ENCODE data around the gene CCDC83. TPM values are rescaled to one million over a fixed set of nuclear protein-coding genes. Genes with fewer than 3 reads are reported as not detected.

Gene CCDC83
- total RNA-seq, 4 donors from 2014 or later: not detected

DNA sequence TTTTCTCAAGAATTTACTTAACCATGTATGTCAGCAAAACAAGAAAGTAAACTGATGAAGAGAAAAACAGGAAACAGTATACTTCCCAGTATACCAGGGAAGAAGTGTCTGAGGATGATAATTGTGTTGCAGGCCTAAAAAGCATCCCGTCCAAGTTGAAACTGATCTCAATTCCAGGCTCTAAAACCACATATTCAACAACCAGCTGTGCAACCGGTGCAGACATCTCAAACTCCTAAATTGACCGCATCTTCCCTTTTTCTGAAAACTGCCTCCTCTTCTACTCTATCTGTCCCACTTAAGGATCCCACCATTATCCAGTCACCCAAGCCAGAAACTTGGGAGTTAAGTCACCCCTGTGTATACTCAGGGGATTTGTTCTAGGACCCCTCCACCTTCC, 47.2 kb downstream of the CCDC83 start:
- TF ChIP-seq, protein P1, sequence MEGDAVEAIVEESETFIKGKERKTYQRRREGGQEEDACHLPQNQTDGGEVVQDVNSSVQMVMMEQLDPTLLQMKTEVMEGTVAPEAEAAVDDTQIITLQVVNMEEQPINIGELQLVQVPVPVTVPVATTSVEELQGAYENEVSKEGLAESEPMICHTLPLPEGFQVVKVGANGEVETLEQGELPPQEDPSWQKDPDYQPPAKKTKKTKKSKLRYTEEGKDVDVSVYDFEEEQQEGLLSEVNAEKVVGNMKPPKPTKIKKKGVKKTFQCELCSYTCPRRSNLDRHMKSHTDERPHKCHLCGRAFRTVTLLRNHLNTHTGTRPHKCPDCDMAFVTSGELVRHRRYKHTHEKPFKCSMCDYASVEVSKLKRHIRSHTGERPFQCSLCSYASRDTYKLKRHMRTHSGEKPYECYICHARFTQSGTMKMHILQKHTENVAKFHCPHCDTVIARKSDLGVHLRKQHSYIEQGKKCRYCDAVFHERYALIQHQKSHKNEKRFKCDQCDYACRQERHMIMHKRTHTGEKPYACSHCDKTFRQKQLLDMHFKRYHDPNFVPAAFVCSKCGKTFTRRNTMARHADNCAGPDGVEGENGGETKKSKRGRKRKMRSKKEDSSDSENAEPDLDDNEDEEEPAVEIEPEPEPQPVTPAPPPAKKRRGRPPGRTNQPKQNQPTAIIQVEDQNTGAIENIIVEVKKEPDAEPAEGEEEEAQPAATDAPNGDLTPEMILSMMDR (IDR thresholded peaks at IDR 0.05 in 4 of 5, conservative IDR thresholded peaks at IDR 0.05 in 1 of 5): no peak
- no peak for TF ChIP-seq POLR2A (IDR thresholded peaks at IDR 0.05)
- in situ Hi-C loops (cut with MboI; ENCODE audit: low sequenced_read_pairs in 4 of 4): no loop called here

DNA sequence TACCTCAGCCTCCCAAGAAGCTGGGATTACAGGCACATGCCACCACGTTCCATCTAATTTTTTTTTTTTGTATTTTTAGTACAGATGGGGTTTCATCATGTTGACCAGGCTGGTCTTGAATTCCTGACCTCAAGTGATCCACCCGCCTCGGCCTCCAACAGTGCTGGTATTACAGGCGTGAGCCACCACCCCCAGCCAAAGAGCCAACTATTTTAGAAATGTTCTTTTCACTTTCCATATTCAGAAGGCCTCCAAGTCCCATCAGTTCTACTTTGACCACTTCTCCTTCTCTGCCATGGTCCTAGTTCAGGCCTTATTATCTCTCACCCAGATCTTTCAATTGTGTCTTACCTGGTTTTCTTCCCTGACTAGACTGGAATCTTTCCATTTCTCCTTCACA, 48.2 kb downstream of the CCDC83 start:
- Histone ChIP-seq H3K27me3 (no peaks in the 10 kb centered on the region), H3K9me3 (no peaks in the 10 kb centered on the region), H3K27ac (no peak overlapping the region), H3K4me3 (no peak overlapping the region), H3K36me3 (no peaks in the 10 kb centered on the region), H3K4me1 (no peaks in the 10 kb centered on the region)
- intact Hi-C loops (cut with DNase I; ENCODE audit: low total_unique reads): no loop called here
- no peak for TF ChIP-seq POLR2A (IDR thresholded peaks at IDR 0.05)
- TF ChIP-seq, protein P1 (IDR thresholded peaks at IDR 0.05 in 4 of 5, conservative IDR thresholded peaks at IDR 0.05 in 1 of 5): no peak
- in situ Hi-C loops (cut with MboI; ENCODE audit: low sequenced_read_pairs in 4 of 4): no loop called here
- DNase-seq: no peak
- no peak for ATAC-seq

More for the DNA sequence above, 47.2 kb downstream of the CCDC83 start:
- intact Hi-C loops (cut with DNase I; ENCODE audit: low total_unique reads): no loop called here
- no peaks in the 10 kb centered on the region for H3K27me3 ChIP-seq
- ATAC-seq (no peak), DNase-seq (no peak)
- no peak overlapping the region for H3K27ac ChIP-seq
- no peaks in the 10 kb centered on the region for H3K36me3 ChIP-seq
- no peaks in the 10 kb centered on the region for H3K9me3 ChIP-seq
- no peaks in the 10 kb centered on the region for H3K4me1 ChIP-seq
- H3K4me3 ChIP-seq: no peak overlapping the region

DNA sequence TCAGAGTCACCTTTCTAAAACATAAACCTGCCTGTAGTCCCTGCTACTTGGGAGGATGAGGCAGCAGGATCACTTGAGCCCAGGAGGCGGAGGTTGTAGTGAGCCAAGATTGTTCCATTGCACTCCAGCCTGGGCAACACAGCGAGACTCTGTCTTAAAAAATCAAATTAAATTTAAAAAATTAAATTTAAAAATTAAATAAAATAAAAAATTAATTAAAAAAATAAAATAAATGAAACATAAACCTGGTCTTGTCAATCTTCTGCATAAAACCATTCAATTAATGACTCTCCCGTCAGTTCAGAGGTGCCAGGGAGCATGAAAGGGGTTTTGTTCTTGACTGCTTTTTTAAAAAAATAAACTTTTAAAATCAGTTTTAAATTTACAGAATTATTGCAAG, 48.6 kb downstream of the CCDC83 start:
- in situ Hi-C loops (cut with MboI; ENCODE audit: low sequenced_read_pairs in 4 of 4) (no loop called here), intact Hi-C loops (cut with DNase I; ENCODE audit: low total_unique reads) (no loop called here)
- no peaks in the 10 kb centered on the region for H3K36me3 ChIP-seq
- H3K27ac ChIP-seq: no peak overlapping the region
- DNase-seq (no peak), ATAC-seq (no peak)
- H3K4me1 ChIP-seq: no peaks in the 10 kb centered on the region
- H3K27me3 ChIP-seq: no peaks in the 10 kb centered on the region
- no peak for TF ChIP-seq POLR2A (IDR thresholded peaks at IDR 0.05)
- TF ChIP-seq, protein P1 (IDR thresholded peaks at IDR 0.05 in 4 of 5, conservative IDR thresholded peaks at IDR 0.05 in 1 of 5): no peak
- no peaks in the 10 kb centered on the region for H3K9me3 ChIP-seq
- no peak overlapping the region for H3K4me3 ChIP-seq

DNA sequence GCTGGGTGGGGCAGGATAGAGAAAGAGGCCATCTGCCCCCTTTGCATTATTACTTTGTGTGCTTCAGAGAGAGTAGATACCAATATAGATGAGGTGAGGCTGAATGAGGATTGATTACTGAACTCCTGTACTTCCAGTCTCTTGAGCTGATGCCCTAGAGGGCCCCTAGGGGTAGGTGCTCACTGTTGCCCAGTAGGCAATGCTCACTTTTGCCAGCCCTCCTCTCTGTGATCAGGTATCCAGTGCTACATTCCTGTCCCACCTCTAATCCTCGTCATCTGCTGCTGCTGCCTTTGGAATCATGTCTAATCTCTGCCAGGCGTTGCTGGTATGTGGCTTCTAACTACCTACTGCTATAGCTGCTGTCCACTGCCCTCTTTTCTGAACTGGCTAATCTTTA, 57.2 kb downstream of the CCDC83 start:
- Histone ChIP-seq H3K4me1 (no peaks in the 10 kb centered on the region), H3K27ac (no peak overlapping the region), H3K4me3 (no peak overlapping the region), H3K27me3 (peaks cover 0 to 3% (median 0%) of the 10 kb centered on the region in 3 donors), H3K36me3 (no peaks in the 10 kb centered on the region), H3K9me3 (no peaks in the 10 kb centered on the region)
- in situ Hi-C loops (cut with MboI; ENCODE audit: low sequenced_read_pairs in 4 of 4): no loop called here
- intact Hi-C loops (cut with DNase I; ENCODE audit: low total_unique reads): no loop called here
- ATAC-seq (no peak), DNase-seq (no peak)
- TF ChIP-seq, protein P1 (IDR thresholded peaks at IDR 0.05 in 4 of 5, conservative IDR thresholded peaks at IDR 0.05 in 1 of 5): no peak
- TF ChIP-seq POLR2A (IDR thresholded peaks at IDR 0.05): no peak

DNA sequence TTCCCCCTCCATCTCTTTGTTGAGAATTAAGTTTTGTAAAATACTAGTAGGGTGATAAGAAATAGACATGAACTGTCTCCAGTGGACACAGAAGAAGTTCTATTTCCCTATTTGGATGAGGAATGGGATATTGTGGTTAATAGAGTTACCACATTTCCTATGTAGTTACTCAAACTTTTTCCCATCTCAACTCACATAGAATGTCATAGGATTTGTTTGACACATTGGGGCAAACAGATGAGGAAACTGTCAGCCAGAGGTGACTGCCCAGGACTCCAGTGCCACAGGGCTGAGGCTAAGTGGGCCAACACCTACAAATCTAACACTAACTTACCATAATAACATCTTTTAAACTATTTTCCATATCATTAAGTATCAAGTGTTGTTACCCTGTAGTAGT, 58.3 kb downstream of the CCDC83 start:
- TF ChIP-seq POLR2A (IDR thresholded peaks at IDR 0.05): no peak
- TF ChIP-seq, protein P1 (IDR thresholded peaks at IDR 0.05 in 4 of 5, conservative IDR thresholded peaks at IDR 0.05 in 1 of 5): no peak
- no peak for ATAC-seq

More for the DNA sequence above, 58.3 kb downstream of the CCDC83 start:
- Histone ChIP-seq H3K36me3 (no peaks in the 10 kb centered on the region), H3K4me1 (no peaks in the 10 kb centered on the region), H3K27ac (no peak overlapping the region), H3K27me3 (peaks cover 0 to 3% (median 0%) of the 10 kb centered on the region in 3 donors), H3K4me3 (no peak overlapping the region), H3K9me3 (no peaks in the 10 kb centered on the region)
- no peak for DNase-seq
- in situ Hi-C loops (cut with MboI; ENCODE audit: low sequenced_read_pairs in 4 of 4) (no loop called here), intact Hi-C loops (cut with DNase I; ENCODE audit: low total_unique reads) (no loop called here)

Measured in gastrocnemius medialis (tissue), 4 donors.